Epidermal melanocyte (primary cell): ENCODE measurements around the gene AFDN.

Experiments used
- DNase-seq: peaks from one replicate; pipeline ENCODE4 v3.0.0; 2011; ENCODE audit warnings: low spot score; ENCODE audit not compliant: insufficient read length

Gene AFDN

DNA sequence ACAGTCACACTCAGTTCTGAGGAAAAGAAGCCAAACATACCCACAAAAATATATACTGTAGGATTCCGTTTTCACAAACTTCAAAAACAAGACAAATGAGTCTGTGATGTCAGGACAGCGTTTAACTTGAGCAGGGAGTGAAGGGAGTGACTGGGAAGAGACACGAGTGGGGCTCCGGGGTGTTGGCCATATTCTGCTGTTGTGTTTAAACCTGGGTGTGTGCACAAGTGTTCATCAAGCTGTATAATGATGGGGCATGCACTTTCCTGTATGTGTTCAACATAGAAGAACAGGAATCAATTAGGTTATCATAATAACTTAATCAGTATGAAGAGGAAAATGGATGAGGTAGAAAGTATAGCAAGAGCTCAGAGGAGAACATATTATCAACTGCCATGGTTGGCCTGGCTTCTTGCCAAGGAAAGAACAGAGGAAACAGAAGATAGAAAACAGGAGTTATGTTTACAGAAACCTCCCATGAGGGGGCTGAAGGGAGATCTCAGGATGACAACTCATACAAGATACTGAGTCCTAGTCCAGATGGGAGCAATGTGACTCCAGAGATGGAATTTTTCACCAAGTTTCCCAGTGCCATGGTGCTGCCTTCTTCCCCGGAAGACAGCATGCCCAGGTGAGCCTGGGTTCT is 15.1 kb upstream of the AFDN start:
- no peak for DNase-seq

DNA sequence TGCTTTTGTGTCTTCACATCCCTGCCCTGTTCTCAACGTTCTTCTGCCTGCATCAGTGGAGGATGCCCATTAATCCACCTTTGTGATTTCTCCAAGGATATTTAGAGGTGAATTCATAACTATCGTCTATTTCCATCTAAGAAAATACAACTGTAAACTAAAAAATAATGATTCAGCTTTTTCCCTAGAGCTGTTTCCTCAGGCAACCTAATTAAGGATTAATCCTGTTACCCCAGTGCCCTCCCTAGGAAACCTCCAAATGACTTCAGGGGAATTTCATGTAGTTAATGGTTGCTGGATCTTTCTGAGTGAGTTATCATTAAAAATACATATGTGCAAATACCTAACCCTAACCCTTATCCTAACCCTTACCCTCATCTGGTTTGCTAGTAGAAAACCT is 14.6 kb upstream of the AFDN start:
- DNase-seq: no peak

DNA sequence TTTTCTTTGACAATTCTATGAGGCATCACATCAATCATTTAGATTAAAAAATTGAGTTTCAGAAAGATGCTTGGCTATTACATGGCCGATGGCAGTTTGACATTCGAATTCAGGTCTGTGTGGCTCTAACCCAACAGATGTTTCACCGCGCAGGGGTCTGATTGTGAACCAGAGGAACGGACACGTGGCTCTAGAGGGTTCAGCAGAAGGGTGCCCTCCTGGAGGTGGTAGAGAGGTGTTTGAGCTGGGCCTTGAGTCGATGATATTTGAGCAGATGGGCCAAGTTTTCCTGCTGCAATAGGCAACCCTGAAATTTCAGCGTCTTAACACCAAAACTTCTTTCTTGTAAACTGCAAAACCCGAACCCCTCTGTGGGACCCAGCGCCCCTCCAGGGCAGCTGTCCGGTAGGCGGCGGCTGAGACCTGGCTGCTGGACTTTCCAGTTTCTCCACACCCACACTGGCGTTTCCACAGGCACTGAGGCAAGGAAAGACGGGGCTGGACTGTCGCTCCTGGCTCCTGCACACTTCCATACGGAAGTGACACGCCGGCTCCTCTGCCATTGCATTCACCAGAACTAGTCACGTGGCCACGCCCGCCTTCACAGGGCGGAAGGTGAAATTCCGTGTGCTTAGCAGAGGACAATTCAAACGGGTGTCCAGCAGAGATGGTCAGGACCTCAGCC is 11.3 kb upstream of the AFDN start:
- no peak for DNase-seq

DNA sequence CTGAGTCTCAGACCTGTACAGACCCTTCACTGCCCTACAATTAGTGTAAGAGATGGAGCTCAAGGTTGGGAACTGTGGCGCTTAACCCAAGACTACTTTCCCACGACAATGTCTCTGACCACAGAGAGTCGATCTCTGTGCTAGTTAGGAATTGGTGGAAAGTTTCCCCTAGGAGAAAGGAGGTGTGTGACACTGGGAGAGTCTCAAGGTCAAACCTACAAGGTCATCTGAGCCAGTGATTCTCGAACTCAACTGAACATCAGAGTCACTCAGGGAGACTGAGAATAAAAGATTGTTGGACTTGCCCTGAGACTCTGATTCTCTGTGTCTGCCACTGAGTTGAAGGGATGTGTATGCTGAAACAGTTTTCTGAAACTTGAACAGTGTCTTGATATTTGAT is 9.7 kb upstream of the AFDN start:
- no peak for DNase-seq

DNA sequence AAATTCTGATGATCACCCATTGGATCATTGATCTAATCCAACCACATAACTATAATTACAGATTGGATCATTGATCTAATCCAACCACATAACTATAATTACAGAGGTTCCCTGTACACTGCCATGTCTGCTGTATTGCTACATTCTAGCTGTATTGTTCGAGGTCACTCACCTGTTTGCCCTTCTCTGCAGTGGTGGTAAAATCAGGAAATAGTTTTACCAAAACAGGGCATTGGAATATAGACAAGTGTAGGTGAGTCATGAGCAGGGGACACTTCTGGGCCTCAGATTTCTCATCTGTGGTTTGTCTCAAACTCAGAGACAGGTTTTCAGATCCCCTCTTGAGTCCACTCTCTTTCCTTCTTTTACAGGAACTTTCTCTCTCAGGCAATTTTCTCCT is 9.0 kb upstream of the AFDN start:
- no peak for DNase-seq

DNA sequence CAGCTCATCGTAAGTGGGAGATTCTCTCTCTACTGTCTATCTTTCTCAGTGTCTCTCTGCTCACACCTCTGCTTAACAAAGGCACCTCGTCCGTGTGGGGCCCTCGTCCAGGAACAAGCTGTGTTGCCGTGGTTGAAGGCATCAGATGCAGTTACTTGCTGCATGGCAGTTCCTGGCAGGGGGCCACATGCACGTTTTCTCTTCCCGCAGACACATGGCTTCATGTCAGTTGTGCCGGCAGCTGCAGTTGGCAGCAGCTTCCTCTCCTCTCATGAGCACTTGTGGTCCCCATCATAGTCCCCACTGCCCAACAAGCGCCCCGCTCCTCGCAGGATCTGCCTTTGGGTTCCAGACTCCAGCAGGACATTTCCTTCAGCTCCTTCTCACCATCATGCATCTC is 7.1 kb upstream of the AFDN start:
- no peak for DNase-seq

GRCh38 chr6:167820681-167821080 is 6.0 kb upstream of the AFDN start:
- no peak for DNase-seq

- DNase-seq: peak; percentile 67
These were observed 1.9 kb upstream of the AFDN start for GRCh38 chr6:167824591-167825331.

- no peak for DNase-seq
These were observed 1.1 kb upstream of the AFDN start for GRCh38 chr6:167825332-167826229.

- peak; percentile 70 for DNase-seq
These were observed 348 bp upstream of the AFDN start for GRCh38 chr6:167826230-167826895.

GRCh38 chr6:167827583-167828324 is 1.0 kb downstream of the AFDN start:
- DNase-seq: no peak

DNA sequence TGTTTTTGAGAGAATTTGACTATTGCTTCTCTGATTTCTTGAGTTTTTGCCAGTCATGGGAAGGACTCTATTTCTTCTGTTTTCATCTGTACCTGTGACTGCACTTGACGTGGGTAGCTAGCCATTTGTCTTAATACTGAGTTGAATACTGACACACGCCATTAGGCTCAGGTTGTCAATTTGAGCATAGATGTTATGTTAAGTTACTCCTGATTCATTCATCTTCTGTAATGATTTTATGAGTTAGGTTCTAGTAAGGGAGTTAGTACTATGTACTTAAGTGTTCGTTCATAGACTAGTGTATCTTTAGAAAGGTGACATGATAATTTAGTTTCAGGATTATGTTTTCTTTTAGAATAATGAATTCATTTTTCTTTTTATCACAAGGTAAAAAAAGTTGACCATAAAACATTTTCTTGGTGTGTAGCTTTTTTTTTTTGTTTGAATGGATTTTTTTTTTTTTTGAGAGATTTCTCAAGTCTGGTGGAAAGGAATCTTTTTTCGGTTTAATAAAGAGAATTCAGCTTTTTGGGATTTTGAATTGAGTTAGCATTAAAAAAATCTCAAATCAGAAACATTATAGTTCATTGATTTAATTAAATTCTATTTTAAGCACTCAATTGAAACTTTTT is 1.7 kb downstream of the AFDN start:
- DNase-seq: no peak

GRCh38 chr6:167829513-167829912 is 2.8 kb downstream of the AFDN start:
- no peak for DNase-seq

DNA sequence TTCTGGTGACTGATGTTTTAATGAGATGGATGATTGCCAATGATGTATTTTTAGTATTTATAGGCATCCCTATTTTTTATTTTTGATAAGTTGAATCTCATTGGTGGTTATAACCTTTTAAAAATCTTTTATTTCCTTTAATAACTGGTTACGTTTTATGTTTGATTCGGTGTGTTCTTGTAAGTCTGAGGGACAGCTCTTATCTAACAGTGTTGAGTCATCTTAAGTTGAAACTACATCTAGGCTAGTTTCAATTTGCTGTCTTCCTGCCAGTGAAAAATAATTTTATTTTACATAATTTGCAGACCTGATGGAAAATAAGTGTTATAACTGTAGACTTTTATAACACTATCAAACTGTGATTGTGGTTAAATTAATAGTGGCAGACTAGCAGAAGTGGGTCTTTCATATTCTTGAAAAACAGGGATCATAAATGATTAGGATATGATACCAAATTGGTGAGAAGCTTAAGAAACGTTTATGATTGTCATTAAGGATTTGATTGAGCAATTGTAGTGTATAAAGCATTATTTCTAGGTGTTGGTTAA is 4.6 kb downstream of the AFDN start:
- DNase-seq: no peak

GRCh38 chr6:167832497-167833395 is 6.0 kb downstream of the AFDN start:
- DNase-seq: no peak

DNA sequence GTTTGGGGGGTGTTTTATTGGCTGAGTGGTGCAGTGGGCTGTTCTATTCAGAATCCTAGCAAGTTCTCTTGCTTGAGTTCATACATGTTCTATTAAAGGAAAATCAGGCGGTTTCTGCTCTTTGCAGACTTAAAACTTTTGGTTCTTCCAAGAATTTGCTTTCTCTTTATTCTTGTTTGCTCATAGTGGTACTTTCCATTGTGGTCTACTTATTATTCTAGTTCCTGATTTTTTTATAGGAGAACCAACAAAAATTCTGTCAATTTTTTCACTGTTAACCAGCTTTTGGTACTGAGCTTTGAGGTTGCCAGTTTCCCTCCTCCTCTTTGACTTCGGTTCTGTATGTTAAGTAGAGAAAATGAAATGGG is 6.7 kb downstream of the AFDN start:
- DNase-seq: no peak

DNA sequence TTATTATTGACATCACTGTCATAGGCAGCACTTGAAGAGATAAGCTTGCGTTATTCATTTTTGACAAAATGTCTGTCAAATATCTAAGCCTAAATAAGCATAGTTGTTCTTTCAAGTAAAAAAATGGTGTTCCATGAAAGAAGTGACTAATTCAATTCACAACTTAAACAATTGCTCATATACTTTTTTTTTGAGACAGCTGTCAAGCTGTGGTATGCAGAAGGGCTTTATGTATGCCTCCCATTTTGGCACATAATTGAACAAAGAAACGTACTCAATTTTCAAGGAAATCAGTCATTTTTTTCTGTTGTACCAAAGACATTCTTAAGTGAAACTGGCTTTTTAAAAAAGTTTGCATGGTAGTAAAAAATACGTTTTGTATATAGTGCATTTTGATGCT is 8.5 kb downstream of the AFDN start:
- DNase-seq: no peak

- no peak for DNase-seq
These were observed 10.0 kb downstream of the AFDN start for GRCh38 chr6:167836721-167837120.
